Spleen (tissue), 7 donors: ENCODE results near the gene SPATA25.

Experiments used
- POLR2A ChIP-seq, 3 donors: fragments of 450-650 bp; IDR thresholded peaks; one replicate each; pipeline ENCODE4 v1.5.1; 2017; ENCODE audit warnings: antibody characterized with exemption in 3 of 3, mild to moderate bottlenecking in 1 of 3
- TF ChIP-seq, protein P1 (sequence below), 11 experiments: fragments of 200-600 bp in 7 of 11; fragments of 450-650 bp in 4 of 11; sonication (generic) in 4 of 11; IDR thresholded peaks in 8 of 11; conservative IDR thresholded peaks in 3 of 11; 1 replicate in 7 of 11; 2 replicates in 4 of 11; pipeline versions ENCODE4 v1.4.0 to v1.8.0; 2016 to 2021; ENCODE audit warnings: antibody characterized with exemption in 11 of 11, inconsistent platforms in 4 of 11, mild to moderate bottlenecking in 1 of 11
- donor health status: DM: no; HTN: no; CAD: no; lungs with moderate emphysema.
- donor health status: DM: no; HTN: no; CAD: no.
- donor health status: DM: no; HTN: no; CAD: no.

GRCh38 chr20:45890985-45891983 lies 3.9 kb upstream of the SPATA25 start, which contains the start of the genes CTSA and NEURL2:
- TF ChIP-seq, protein P1, sequence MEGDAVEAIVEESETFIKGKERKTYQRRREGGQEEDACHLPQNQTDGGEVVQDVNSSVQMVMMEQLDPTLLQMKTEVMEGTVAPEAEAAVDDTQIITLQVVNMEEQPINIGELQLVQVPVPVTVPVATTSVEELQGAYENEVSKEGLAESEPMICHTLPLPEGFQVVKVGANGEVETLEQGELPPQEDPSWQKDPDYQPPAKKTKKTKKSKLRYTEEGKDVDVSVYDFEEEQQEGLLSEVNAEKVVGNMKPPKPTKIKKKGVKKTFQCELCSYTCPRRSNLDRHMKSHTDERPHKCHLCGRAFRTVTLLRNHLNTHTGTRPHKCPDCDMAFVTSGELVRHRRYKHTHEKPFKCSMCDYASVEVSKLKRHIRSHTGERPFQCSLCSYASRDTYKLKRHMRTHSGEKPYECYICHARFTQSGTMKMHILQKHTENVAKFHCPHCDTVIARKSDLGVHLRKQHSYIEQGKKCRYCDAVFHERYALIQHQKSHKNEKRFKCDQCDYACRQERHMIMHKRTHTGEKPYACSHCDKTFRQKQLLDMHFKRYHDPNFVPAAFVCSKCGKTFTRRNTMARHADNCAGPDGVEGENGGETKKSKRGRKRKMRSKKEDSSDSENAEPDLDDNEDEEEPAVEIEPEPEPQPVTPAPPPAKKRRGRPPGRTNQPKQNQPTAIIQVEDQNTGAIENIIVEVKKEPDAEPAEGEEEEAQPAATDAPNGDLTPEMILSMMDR (IDR thresholded peaks at IDR 0.05 in 8 of 11, conservative IDR thresholded peaks at IDR 0.05 in 3 of 11): peak in 2 of 11 experiments; percentile 16 to 23
- peak in 2 of 3 donors; percentile 19 to 39 for TF ChIP-seq POLR2A (IDR thresholded peaks at IDR 0.05)
